Esophagus (tissue), 2 donors: Measurements from ENCODE around the gene ZFAND3. TPM values are rescaled to one million over a fixed set of nuclear protein-coding genes. Genes with fewer than 3 reads are reported as not detected.

Experiments used
- H3K27ac ChIP-seq, 2 donors: one replicate each; pipeline ENCODE4 v1.5.1; 2013; ENCODE audit warnings: low read depth in 2 of 2, mild to moderate bottlenecking in 2 of 2, inconsistent platforms in 1 of 2, low read length in 1 of 2, moderate library complexity in 1 of 2
- H3K27me3 ChIP-seq, 2 donors: one replicate each; pipeline ENCODE4 v1.6.1; 2013; ENCODE audit warnings: low read length in 2 of 2, control low read depth in 1 of 2, mild to moderate bottlenecking in 1 of 2; ENCODE audit not compliant: insufficient read depth in 2 of 2, control insufficient read depth in 1 of 2
- H3K36me3 ChIP-seq, 2 donors: one replicate each; pipeline ENCODE4 v1.6.1; 2013; ENCODE audit warnings: low read length in 1 of 2; ENCODE audit not compliant: control insufficient read depth in 2 of 2, insufficient read depth in 2 of 2
- H3K4me1 ChIP-seq, 2 donors: one replicate each; pipeline ENCODE4 v1.6.1; 2013; ENCODE audit warnings: low read length in 1 of 2; ENCODE audit not compliant: control insufficient read depth in 2 of 2, insufficient read depth in 2 of 2
- H3K4me3 ChIP-seq, 2 donors: one replicate each; pipeline ENCODE4 v1.5.1; 2013; ENCODE audit warnings: low read length in 2 of 2, mild to moderate bottlenecking in 2 of 2, low read depth in 1 of 2, moderate library complexity in 1 of 2
- H3K9me3 ChIP-seq, 2 donors: one replicate each; pipeline ENCODE4 v1.6.1; 2013; ENCODE audit warnings: mild to moderate bottlenecking in 2 of 2, low read depth in 1 of 2, low read length in 1 of 2, moderate library complexity in 1 of 2; ENCODE audit not compliant: control insufficient read depth in 2 of 2, insufficient read depth in 1 of 2
- WGBS, 2 donors: extraction: QIAGEN DNeasy Blood & Tissue Kit; methylation state at CpG; one replicate each; pipeline ENCODE4 v1.1.7; 2013; 5-methylcytosine and 5-hydroxymethylcytosine counted together
- polyA plus RNA-seq, 2 donors: library from polyadenylated mRNA; stranded (reverse); fragments of 200-250 nt; gene quantifications; one replicate each; pipeline ENCODE4 v1.2.3, GENCODE V29; 2013
- donor health status: healthy with polysubstance abuse.
- donor health status: Bipolar disorder and iron deficiency.

Gene ZFAND3
- polyA plus RNA-seq, 2 donors = 20.6 to 21.9 TPM

GRCh38 chr6:38169221-38169976 is 349.9 kb downstream of the ZFAND3 start:
- Histone ChIP-seq H3K9me3 (no peaks in the 10 kb centered on the region), H3K4me1 (peaks cover 0 to 4% of the 10 kb centered on the region in 2 donors), H3K4me3 (no peak overlapping the region), H3K36me3 (peaks cover 0 to 2% of the 10 kb centered on the region in 2 donors), H3K27ac (peak overlapping the region in 1 of 2 donors; percentile 5), H3K27me3 (no peaks in the 10 kb centered on the region)
- WGBS, 2 donors = 79 to 84% methylated on average over 20 of the region's 20 CpGs

- Histone ChIP-seq H3K27ac (peak overlapping the region in 1 of 2 donors; percentile 26), H3K4me3 (no peak overlapping the region), H3K36me3 (peaks cover 0 to 2% of the 10 kb centered on the region in 2 donors), H3K27me3 (no peaks in the 10 kb centered on the region), H3K9me3 (no peaks in the 10 kb centered on the region), H3K4me1 (peaks cover 0 to 6% of the 10 kb centered on the region in 2 donors)
- WGBS, 2 donors = 68 to 77% methylated on average over 19 of the region's 19 CpGs
Measured at GRCh38 chr6:38169977-38170526, 350.5 kb downstream of the ZFAND3 start.

- Histone ChIP-seq H3K4me1 (peaks cover 0 to 6% of the 10 kb centered on the region in 2 donors), H3K27ac (no peak overlapping the region), H3K9me3 (no peaks in the 10 kb centered on the region), H3K36me3 (peaks cover 0 to 2% of the 10 kb centered on the region in 2 donors), H3K27me3 (no peaks in the 10 kb centered on the region), H3K4me3 (no peak overlapping the region)
- 81% methylated on average over 14 of the region's 14 CpGs for WGBS, 2 donors
Measured at GRCh38 chr6:38170666-38171355, 351.3 kb downstream of the ZFAND3 start.

GRCh38 chr6:38171997-38172738 is 352.6 kb downstream of the ZFAND3 start:
- WGBS, 2 donors = 80 to 81% methylated on average over 13 of the region's 13 CpGs
- no peaks in the 10 kb centered on the region for H3K9me3 ChIP-seq
- H3K4me3 ChIP-seq = no peak overlapping the region
- H3K27me3 ChIP-seq = no peaks in the 10 kb centered on the region
- H3K36me3 ChIP-seq = peaks cover 0 to 2% of the 10 kb centered on the region in 2 donors
- peaks cover 0 to 6% of the 10 kb centered on the region in 2 donors for H3K4me1 ChIP-seq
- no peak overlapping the region for H3K27ac ChIP-seq

- no peaks in the 10 kb centered on the region for H3K9me3 ChIP-seq
- H3K27ac ChIP-seq = no peak overlapping the region
- no peaks in the 10 kb centered on the region for H3K27me3 ChIP-seq
- H3K36me3 ChIP-seq = peaks cover 0 to 2% of the 10 kb centered on the region in 2 donors
- H3K4me1 ChIP-seq = peaks cover 0 to 6% of the 10 kb centered on the region in 2 donors
- WGBS, 2 donors = 80 to 87% methylated on average over 15 of the region's 15 CpGs
- H3K4me3 ChIP-seq = no peak overlapping the region
Measured at GRCh38 chr6:38172739-38173410, 353.3 kb downstream of the ZFAND3 start.

GRCh38 chr6:38173909-38174308 is 354.4 kb downstream of the ZFAND3 start:
- Histone ChIP-seq H3K27ac (peak overlapping the region in 1 of 2 donors; percentile 66), H3K27me3 (no peaks in the 10 kb centered on the region), H3K9me3 (no peaks in the 10 kb centered on the region), H3K4me1 (peaks cover 0 to 9% of the 10 kb centered on the region in 2 donors), H3K4me3 (no peak overlapping the region), H3K36me3 (peaks cover 0 to 2% of the 10 kb centered on the region in 2 donors)
- WGBS, 2 donors = 79 to 87% methylated on average over 11 of the region's 11 CpGs

- Histone ChIP-seq H3K4me1 (peaks cover 0 to 9% of the 10 kb centered on the region in 2 donors), H3K27me3 (no peaks in the 10 kb centered on the region)
- 82% methylated on average over 8 of the region's 8 CpGs for WGBS, 2 donors
Measured at GRCh38 chr6:38174315-38174714, 354.8 kb downstream of the ZFAND3 start.

GRCh38 chr6:38174806-38175495 is 355.4 kb downstream of the ZFAND3 start:
- Histone ChIP-seq H3K27ac (peak overlapping the region in 1 of 2 donors; percentile 43), H3K4me1 (peaks cover 0 to 6% of the 10 kb centered on the region in 2 donors), H3K36me3 (peaks cover 0 to 2% of the 10 kb centered on the region in 2 donors), H3K9me3 (no peaks in the 10 kb centered on the region), H3K4me3 (no peak overlapping the region), H3K27me3 (no peaks in the 10 kb centered on the region)
- WGBS, 2 donors = 96% methylated on average over 22 of the region's 22 CpGs

More at GRCh38 chr6:38174315-38174714, 354.8 kb downstream of the ZFAND3 start:
- Histone ChIP-seq H3K9me3 (no peaks in the 10 kb centered on the region), H3K36me3 (peaks cover 0 to 2% of the 10 kb centered on the region in 2 donors), H3K4me3 (no peak overlapping the region), H3K27ac (peak overlapping the region in 1 of 2 donors; percentile 43)
